ENCODE data around the gene BCR.

- no peak for TF ChIP-seq SP1 (IDR thresholded peaks at IDR 0.05; ENCODE audit: low read depth, low read length)
- no peak for TF ChIP-seq ZNF274 (IDR thresholded peaks at IDR 0.05; ENCODE audit: borderline replicate concordance, extremely low read depth, low read length)
- TF ChIP-seq CTCF (IDR thresholded peaks at IDR 0.05; ENCODE audit: control extremely low read depth in 1 of 3, insufficient read depth in 1 of 3, low read depth in 1 of 3, low read length in 3 of 3), result no peak
- TF ChIP-seq YY1 (IDR thresholded peaks at IDR 0.05; ENCODE audit: low read depth, low read length), result no peak
Measured at GRCh38 chr22:23236440-23237184, 56.3 kb downstream of the BCR start.

Measured in H1 (cell line).